ENCODE data around the gene MEIG1.
"Not testable (repeated sequence)": the region's sequence is repeated elsewhere in the genome, so short reads cannot be mapped to it uniquely, and the experiment has no call there.

GRCh38 chr10:14991035-14991749 is 32.0 kb downstream of the MEIG1 start:
- TF ChIP-seq CTCF, POLR2A (IDR thresholded peaks at IDR 0.05): not testable (repeated sequence)
